ENCODE data around the gene MYO7B.

Gene MYO7B

DNA sequence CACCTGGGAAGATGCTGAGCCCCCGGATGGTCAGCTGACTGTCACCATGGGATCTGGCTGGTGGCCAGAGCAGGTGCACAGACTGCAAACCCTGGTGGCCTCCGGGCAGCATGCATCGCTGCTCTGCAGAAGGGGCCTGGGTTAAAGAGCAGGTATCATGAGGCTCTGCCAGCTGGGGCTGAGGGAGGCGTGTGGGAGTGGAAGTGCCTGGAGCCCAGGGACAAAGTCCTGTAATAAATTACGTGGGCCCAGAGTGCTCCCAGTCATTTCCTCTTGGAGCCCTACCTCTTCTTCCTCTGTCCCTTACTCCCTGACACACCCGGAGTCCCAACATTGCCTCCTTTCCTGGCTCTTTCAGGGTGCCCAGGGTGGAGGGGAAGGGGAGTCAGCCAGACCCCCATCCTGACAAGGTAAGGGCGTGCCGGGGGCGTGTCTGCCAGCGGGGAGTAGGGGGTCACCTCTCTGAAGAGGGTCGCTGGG, at the start of gene MYO7B:
MYO7B (plus strand) TSS at position 262 of the 480 bp plus-strand sequence. CDS start 24,040 bp downstream, outside the sequence.
- DNase-seq = no peak

DNA sequence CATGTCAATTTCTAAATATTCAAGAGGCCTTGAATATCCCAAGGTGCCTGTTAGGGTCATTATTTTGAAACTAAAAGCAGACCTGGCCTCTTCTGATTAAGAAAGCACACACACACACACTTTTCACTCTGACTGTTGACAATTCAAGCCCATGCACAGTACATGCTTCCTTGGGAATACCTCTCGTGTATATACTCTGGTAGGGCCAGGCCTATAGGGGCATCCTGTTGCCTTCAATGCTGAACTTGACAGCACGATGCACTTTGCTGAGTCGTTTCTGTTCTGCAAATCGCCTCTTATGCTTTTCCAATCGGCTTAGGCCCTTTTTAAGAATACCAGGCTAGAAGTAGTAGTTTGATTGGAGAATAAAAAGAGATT, 49.8 kb upstream of the MYO7B start:
- no peak for DNase-seq

DNA sequence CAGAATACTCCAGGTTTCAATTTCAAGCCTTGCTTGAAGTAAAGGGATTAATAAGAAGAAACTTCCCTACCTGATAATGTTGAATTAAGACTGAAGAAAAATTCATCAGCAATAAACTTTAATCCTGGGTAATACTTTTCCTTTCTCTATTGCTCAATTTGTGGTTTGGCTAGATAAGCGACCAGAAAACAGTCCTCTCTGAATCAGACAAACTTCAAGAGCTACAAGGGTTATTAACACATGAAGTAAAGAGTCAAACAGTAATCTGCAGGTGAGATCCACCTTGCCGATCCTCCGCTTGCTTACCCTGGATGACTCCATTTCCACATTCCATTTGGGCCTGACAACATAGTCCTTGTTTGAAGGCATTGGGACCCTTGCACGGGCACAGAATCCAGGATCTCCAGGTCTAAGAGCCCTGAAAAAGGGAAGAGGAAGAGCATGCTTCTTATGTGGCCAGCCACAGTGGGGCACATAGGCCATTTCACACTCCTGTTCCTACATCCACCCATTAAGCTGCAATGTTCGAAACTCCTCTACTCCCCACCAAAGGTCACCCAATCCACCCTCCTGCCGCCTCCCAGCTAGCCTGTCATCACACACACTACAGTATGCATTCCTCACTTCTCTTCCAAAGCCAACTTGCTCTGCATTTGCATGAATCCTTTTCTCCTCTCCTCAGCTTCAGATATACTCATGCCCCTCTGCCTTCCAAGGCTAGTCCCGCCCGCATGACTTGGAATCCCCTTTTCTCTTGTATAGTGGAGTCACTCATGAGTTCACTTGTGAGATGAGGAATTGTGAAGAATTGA, 49.0 kb upstream of the MYO7B start:
- DNase-seq = no peak

DNA sequence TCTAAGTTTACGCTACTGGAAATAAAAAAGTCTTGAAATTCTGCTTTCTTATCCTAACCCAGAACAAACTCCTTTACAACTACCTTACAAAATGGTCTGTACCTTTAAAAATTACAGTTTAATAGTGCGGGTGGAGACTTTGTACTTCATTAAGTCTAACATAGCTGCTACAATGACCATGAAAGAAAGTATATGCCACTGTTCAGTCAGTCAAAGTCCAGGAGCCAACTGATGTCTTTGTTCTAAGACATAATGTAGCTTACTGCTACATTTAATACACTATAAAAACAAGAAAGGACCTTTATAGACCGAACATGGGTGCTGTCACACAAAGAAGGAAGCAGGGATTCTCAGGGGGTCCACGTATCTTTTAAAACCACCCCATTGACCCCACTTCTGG, 45.2 kb upstream of the MYO7B start:
- DNase-seq = no peak

DNA sequence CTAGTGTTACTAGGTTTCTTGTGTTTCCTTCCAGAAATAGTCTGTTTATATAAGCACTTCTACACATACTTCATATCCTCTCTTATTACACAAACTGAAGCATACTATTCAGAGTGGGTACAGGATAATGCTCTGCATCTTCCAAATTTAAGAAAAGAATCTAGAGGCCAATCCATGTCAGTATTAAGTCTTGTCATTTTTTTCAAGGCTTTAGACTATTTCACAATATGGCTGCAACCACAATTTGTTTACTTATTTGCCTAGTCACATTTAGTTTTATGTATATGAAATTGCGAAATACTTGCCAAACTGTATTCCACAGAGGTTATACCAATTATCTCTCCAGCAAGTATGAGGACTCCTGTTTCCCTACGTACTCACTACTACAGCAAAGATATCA, 37.1 kb upstream of the MYO7B start:
- no peak for DNase-seq

DNA sequence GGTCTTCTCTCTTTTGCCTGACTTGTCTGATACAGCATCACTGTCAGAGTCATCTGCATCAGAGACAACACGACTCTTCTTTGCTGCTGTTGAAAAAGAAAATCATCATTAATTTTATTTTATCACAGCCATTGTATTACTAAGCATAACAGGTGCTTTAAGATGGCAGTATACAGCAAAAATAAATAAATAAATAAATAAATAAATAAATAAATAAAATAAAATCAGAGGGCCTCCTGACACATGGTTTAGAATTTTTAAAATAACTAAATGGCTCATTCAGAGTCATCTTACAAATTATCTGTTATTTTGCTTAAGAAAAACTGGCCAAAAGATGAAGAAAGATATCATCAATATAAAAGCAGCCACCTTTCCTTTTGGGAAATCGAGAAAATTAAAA, 32.0 kb upstream of the MYO7B start:
- DNase-seq = no peak

DNA sequence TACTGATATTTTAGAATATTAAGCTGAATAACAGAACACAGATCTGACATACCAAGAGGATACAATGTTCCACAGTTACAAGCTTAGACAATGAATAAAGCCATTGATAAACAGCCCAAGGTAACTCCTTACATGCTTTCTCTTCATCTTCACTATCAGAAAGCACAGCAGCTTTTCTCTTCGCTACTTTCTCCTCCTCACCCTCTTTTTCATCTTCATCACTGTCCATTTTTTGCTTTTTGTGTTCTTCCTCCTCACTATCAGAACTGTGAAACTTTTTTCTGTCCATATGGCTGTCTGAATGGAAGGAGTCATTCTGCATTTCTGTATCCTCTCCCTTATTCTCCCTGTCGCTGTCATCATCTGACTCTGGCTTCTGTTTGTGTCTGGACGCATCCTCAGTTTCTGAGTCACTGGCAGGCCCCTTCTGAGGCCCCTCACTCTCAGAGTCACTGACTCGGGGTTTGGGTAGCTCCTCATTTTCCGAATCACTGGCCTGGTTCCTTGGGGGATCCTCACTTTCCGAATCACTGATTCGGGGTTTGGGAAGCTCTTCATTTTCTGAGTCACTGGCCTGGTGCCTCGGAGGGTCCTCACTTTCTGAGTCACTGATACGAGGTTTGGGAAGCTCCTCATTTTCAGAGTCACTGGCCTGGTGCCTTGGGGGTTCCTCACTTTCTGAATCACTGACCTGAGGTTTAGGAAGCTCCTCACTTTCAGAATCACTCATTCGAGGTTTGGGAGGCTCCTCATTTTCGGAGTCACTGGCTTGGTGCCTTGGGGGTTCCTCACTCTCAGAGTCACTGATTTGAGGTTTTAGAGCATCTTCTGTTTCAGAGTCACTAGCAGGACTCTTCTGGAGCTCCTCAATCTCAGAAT, 30.7 kb upstream of the MYO7B start:
- DNase-seq = no peak

DNA sequence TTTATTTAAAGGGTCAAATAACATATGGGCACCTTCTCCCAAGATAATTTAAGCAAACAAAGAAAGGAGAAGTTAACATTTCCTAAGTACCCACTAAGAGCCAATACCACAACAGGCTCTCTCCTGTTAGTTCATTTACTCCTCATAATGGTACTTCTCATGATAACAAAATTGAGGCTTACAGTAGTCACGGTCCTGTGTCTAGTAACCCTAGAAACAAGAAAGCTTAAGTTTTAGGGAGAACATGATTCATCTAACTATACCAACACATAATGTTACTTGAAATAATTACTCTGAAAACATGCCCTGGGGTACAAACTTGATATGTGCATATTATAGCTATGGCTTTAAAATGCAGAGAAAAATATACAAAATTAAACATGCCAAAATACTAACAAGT, 29.0 kb upstream of the MYO7B start:
- DNase-seq = no peak

DNA sequence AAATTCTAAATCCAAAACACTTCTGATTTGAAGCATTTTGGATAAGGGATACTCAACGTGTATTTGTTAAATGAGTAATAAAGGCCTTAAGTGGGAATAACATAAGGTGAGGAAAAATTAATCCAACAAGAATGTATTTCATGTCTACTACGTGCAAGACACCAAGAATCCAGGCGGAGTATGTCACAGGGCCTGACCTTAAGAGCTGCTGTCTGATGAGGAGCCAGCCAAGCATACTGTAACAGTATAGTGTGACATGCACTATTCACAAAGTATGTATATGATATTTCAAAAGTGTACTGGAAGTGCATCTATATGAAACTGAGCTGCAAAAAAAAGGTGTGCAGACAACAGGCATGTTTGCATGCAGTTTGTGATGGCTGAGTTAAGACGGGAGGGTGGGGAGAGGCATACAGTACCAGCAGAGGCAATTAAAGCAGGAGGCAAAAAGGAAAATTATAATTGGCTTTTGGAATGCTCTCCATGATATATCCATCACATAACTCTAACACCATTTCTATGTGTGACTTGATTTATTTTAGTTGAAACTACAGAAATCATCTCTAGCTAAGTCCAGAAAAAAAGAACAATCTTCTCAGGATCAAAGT, 27.4 kb upstream of the MYO7B start:
- DNase-seq = no peak

DNA sequence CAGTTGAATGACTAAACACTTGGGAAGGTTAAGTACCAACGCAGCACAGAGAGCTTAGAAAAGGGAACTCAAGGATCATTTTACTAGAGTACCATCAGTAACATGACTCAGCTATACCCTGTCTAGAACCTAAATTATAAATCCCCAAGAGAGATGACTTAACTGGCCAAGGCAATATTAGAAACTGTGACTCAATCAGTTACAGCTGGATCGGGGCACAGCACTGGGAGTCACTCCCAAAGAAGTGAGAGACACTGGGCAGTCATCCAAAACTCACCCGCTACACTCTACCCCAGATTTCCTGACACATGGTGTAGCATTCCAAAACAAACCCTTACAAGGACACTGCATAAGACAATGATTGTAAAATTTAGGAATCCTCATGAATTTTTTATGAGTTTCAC, 26.9 kb upstream of the MYO7B start:
- DNase-seq = no peak

DNA sequence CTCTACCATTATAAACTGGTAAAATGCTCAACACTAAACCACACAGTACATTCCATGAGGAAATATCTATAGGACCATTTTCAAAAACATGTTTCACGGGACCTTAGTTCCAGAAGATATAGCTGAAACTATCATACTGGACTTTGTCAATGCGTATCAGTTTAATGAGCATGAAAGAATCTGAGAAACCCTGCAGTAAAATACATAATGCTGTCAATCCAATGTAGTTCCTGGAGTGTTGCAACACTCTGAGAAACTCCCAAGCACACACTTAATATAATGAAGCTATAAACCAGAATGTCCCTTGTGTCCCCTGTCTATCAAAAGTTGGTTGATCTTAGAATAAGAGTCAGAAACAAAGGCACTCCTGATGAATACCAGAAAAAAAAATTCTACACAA, 25.4 kb upstream of the MYO7B start:
- DNase-seq = no peak

DNA sequence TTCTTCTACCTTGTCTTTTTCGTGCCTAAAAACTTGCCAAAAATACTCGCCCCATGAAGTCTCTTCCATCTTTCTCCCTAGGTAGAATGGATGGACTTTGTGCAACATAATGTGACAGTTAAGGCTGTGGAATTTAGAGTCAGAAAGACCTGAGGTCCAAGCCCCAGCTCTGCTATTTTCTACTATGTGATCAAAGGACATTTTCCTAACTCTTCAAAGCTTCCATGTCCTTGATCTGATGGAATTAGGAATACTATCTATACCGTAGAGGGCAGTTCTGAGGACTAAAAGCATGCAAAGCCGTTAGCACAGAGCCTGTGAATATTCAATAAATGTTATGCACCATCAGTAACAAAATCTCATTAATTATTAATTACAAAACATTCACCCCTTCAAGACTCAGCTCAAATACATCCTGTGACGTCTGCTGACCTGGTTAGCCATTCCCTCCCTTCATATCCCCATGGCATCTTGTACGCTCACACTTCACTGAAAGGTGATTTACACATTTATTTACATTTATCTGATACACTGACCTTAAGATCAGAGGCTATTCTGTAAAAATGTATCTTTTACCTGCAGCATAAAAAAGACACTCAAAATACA, 24.3 kb upstream of the MYO7B start:
- DNase-seq = no peak

DNA sequence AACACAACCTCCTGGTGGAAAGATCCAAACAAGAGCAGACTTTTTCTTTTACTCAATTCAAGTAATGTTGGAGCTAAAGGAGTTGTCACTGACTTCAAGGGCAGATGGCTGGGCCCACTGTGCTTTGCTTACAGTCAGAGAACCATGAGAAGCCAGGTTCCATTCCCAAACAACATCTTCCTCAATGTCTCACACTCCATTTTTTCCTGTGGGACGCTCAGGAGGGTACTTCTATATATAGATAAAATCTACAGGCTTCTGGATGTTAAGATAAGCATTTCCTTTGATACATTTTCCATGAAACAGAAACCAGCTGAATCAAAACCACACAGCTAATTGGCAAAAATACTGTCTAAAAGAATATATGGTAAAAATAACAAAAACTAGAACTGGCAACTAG, 23.6 kb upstream of the MYO7B start:
- no peak for DNase-seq

DNA sequence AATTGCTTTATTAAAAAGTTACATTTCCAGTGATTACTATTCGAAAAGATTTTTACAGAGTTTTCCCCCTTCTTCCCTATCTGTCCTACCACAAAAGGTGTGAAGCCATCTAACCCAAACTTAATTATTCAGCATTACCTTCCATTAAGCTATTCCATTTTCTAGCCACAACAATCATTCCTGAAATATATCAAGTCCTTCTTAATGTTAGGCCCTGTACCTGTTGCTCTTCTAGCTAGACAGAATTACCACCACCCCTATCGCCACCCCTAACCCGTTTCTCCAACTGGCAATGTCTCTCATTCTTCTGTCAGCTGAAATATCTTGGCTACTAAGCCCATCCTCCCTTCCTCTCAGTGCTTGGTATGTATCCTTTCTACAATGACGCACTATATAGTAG, 23.1 kb upstream of the MYO7B start:
- DNase-seq = no peak

DNA sequence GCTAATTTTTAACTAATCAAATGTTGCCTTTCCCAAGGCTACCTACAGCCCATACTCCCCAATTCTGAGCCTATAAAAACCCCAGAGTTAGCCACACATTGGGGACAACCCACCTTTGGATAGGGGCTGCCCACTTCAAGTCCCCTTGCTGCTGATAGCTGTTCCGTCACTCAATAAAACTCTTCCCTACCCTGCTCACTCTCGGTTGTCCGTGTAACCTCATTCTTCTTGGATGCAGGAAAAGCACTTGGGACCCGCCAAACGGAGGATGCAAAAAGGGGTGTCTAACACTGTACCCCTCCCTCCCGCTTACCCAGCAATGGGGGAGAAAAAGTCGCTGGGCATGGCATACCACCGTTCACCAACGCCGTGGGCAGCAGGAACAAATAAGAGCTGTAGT, 21.4 kb upstream of the MYO7B start:
- DNase-seq = no peak

DNA sequence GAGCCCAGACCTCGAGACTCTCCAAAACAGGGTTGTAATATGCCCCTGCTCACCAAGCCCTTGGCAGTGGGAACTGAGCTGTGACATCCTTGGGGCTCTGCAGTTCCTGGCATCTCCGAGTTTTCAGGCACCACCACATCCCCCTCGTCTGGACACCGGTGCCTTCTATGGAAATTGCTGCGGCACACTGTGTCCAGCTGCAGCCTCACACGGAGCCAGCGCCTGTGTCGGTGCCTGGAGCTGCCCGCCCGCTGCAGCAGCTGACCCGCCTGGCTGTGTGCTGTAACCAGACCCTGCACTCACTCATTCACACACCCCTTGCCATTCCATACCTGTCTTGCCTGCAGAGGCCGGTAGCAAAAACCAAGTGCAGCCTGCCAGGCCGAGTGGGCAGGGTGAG, 21.0 kb upstream of the MYO7B start:
- DNase-seq = no peak

DNA sequence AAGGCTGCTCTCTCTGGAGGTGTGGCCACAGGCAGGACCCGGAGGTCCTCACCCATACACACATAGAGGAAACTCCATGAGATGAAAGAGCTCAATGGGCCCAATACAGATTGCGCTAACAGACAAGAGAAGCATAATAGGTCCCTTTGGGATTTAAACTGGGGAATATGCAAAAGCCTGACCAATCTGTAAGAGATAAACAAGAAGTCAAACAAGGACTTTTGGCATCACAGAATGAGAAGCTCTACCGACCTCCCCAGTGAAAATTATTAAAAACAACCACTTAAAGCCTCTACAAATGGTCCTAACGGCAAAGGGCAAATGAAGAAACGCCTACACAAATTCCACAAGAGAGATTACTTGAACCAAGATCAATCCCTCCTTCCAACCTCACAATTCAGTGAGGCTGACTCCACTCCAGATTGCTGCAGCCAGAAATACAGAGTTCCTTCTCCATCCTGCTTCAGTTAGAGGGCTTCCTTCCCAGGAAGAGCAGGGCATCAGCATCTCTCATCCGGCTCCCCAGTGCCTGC, 20.0 kb upstream of the MYO7B start:
- no peak for DNase-seq

DNA sequence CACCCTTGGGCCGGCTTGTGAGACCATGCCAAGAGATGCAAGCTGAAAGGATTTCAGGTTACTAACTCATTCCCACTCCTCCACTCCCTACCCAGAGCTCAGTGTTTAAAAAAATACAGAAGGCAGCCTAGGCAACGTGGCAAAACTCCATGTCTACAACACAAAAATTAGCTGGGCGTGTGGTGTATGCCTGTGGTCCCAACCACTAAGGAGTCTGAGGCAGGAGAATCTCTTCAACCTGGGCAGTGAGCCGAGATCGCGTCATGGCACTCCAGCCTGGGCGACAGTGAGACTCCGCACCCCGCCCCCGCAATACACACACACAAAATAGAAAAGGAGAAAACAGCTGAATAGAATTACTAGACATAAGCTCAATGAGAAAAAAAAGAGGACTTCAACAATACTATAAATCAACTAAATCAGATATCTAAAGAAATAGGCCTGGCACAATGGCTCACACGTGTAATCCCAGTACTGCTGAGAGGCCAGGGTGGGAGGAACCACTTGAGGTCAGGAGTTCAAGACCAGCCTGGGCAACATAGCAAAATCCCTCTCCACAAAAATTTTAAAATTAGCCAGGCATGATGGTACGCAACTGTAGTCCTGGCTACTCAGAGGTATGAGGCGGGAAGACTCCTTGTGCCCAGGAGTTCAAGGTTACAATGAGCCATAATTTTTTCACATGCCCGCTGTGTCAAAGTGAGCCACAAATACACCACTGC, 19.3 kb upstream of the MYO7B start:
- no peak for DNase-seq

DNA sequence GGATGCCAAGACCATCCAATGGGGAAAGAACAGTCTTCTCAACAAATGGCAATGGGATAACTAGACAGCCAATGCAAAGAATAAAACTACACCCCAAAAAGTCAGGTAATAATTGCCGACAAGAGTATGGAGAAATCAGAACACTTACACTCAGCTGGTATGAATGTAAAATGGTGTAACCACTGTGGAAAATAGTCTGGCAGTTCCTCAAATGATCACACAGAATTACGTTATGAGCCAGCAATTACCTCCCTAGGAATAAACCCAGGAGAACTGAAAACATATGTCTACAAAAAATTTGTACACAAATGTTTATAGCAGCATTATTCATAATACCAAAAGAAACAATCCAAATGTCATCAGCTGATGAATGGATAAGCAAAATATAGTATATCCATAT, 18.0 kb upstream of the MYO7B start:
- no peak for DNase-seq

DNA sequence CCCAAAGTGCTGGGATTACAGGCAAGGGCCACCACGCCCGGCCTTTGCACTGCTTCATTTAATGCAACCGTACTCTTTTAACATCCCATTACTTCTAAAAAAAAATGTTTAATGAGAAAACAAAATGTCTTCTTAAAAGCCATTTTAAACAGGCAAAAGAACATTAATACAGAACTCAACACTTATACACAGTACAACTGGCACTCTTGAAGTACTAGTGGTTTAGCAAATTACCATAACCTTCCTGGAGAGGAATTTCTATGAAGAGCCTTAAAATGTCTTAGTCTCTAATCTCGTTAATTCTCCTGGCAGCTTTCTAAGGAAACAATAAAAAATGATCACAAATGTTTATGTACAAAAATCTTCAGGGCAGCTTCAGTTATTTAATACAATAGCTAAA, 15.1 kb upstream of the MYO7B start:
- no peak for DNase-seq

DNA sequence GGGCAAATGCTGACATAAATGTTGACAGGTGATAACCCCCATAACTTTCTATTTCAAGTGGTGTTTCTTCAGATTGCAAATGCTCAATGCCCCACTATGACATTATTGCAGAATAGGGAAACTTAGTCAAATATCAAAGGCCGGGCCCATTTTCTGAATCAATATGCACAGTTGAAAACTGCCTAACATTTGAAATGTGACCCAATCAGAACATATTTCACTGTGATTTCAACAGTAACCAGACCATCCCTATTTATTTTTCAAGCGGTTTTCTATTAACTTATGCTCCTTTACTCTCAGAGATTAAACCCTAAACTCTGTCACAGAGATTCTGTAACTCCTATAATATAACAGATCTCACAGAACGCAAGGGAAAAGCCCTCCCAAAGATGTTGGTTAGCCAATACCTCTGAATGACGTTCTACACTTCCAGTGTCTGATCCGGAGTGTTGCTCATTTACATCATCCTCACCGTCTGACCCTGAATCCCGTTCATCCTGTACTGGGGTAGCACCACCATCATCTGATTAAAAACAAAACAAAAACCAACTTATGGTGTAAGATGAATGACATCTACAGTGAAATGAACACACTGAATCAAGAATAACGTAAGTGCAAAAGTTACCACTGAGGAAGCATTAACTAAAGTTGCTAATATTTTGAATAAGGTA, 12.1 kb upstream of the MYO7B start:
- DNase-seq = no peak

All from stimulated activated CD4-positive, alpha-beta T cell treated with anti-CD3 and anti-CD28 coated beads, Interleukin-12 subunit alpha, Interleukin-12 subunit beta, amount 100 ng/mL, for 4 hours (primary cell).